H1 (cell line): ENCODE measurements around the gene PHC2. TPM values are rescaled to one million over a fixed set of nuclear protein-coding genes. Genes with fewer than 3 reads are reported as not detected.

Source experiments
- BACH1 ChIP-seq: IDR thresholded peaks from 2 replicates; pipeline ENCODE4 v1.6.1; 2012; ENCODE audit warnings: low read length, improper control_type of control experiment
- CBX5 ChIP-seq: fragments of 300-800, 300-1000 bp; sonication (generic); IDR thresholded peaks from 2 replicates; pipeline ENCODE4 v1.7.1; 2016; ENCODE audit warnings: antibody characterized with exemption, low read length, low read depth
- CHD1 ChIP-seq: IDR thresholded peaks from 2 replicates; pipeline ENCODE4 v1.6.1; 2012; ENCODE audit warnings: low read depth, low read length, improper control_type of control experiment
- CREB1 ChIP-seq: IDR thresholded peaks from 2 replicates; pipeline ENCODE4 v1.6.1; 2012; ENCODE audit warnings: inconsistent platforms
- CTCF ChIP-seq, 3 experiments: IDR thresholded peaks; 1 replicate in 2 of 3; 2 replicates in 1 of 3; pipeline versions ENCODE4 v1.5.1 to v1.6.1; 2011; ENCODE audit warnings: low read length in 3 of 3, mild to moderate bottlenecking in 3 of 3, inconsistent platforms in 2 of 3, low read depth in 1 of 3, moderate library complexity in 1 of 3; ENCODE audit not compliant: insufficient read depth in 1 of 3; ENCODE audit errors: control extremely low read depth in 1 of 3
- EP300 ChIP-seq, 2 experiments: IDR thresholded peaks; 1 replicate in 1 of 2; 2 replicates in 1 of 2; pipeline ENCODE4 v1.6.1; 2011 to 2012; ENCODE audit warnings: low read depth in 2 of 2, low read length in 2 of 2, mild to moderate bottlenecking in 2 of 2, borderline replicate concordance in 1 of 2, inconsistent platforms in 1 of 2, moderate library complexity in 1 of 2
- GTF2F1 ChIP-seq: IDR thresholded peaks from 2 replicates; pipeline ENCODE4 v1.6.1; 2012; ENCODE audit warnings: low read depth, low read length, improper control_type of control experiment, borderline replicate concordance
- HDAC2 ChIP-seq, 2 experiments: fragments of 300-600 bp in 1 of 2; sonication (generic) in 1 of 2; IDR thresholded peaks; 2 replicates each; pipeline ENCODE4 v1.6.1; 2011 to 2012; ENCODE audit warnings: low read depth in 2 of 2, low read length in 2 of 2, mild to moderate bottlenecking in 2 of 2, moderate library complexity in 2 of 2, borderline replicate concordance in 1 of 2, inconsistent platforms in 1 of 2
- JUN ChIP-seq: IDR thresholded peaks from 2 replicates; pipeline ENCODE4 v1.6.1; 2011; ENCODE audit warnings: low read depth, mild to moderate bottlenecking, improper control_type of control experiment, low read length
- KDM4A ChIP-seq: IDR thresholded peaks from one replicate; pipeline ENCODE4 v1.7.1; 2012; ENCODE audit warnings: low read depth, mild to moderate bottlenecking, moderate library complexity, low read length, inconsistent platforms; ENCODE audit not compliant: severe bottlenecking
- KDM5A ChIP-seq: fragments of 200-600 bp; IDR thresholded peaks from 2 replicates; pipeline ENCODE4 v1.7.1; 2012; ENCODE audit warnings: mild to moderate bottlenecking, low read length, inconsistent platforms, mixed read lengths
- MAX ChIP-seq: IDR thresholded peaks from 2 replicates; pipeline ENCODE4 v1.6.1; 2012; ENCODE audit warnings: inconsistent platforms
- NANOG ChIP-seq: IDR thresholded peaks from 2 replicates; pipeline ENCODE4 v1.6.1; 2011; ENCODE audit warnings: low read length, low read depth, mild to moderate bottlenecking, inconsistent platforms; ENCODE audit not compliant: insufficient read depth, poor library complexity, severe bottlenecking
- POU5F1 ChIP-seq: IDR thresholded peaks from 2 replicates; pipeline ENCODE4 v1.6.1; 2011; ENCODE audit warnings: low read depth, mild to moderate bottlenecking, low read length, moderate library complexity
- RXRA ChIP-seq: IDR thresholded peaks from 2 replicates; pipeline ENCODE4 v1.6.1; 2011; ENCODE audit warnings: low read depth, mild to moderate bottlenecking, low read length, moderate library complexity; ENCODE audit not compliant: insufficient read depth
- SP1 ChIP-seq: IDR thresholded peaks from 2 replicates; pipeline ENCODE4 v1.6.1; 2011; ENCODE audit warnings: low read depth, low read length
- SP4 ChIP-seq: IDR thresholded peaks from 2 replicates; pipeline ENCODE4 v1.6.1; 2012; ENCODE audit warnings: low read length, inconsistent platforms
- TBP ChIP-seq: IDR thresholded peaks from 2 replicates; pipeline ENCODE4 v1.6.1; 2011; ENCODE audit warnings: low read depth, low read length, improper control_type of control experiment
- USF2 ChIP-seq: IDR thresholded peaks from 2 replicates; pipeline ENCODE4 v1.6.1; 2011; ENCODE audit warnings: low read length, improper control_type of control experiment
- YY1 ChIP-seq: IDR thresholded peaks from 2 replicates; pipeline ENCODE4 v1.6.1; 2011; ENCODE audit warnings: low read depth, mild to moderate bottlenecking, low read length
- polyA plus RNA-seq, 7 experiments: library from polyadenylated mRNA; depleted of rRNA in 3 of 7; stranded (reverse) in 5 of 7; unstranded in 2 of 7; fragments of >200 nt in 5 of 7; fragments of 200-250 nt in 2 of 7; gene quantifications; 1 replicate in 5 of 7; 2 replicates in 1 of 7; 4 replicates in 1 of 7; pipeline versions ENCODE4 v1.2.1 to v1.2.3, GENCODE V29; 2011 to 2013; ENCODE audit warnings: missing spikeins in 2 of 7, mixed read lengths in 2 of 7
- total RNA-seq: library from RNA; stranded (reverse); fragmentation: NEBNext Ultra II Directional; extraction: Animal tissue kit (Norgen Biotek cat#: 25700); gene quantifications from 2 replicates; pipeline ENCODE4 v1.2.1, GENCODE V29; 2021

The PHC2 gene
- total and polyA plus RNA-seq, 2 of the 8 experiments (the other 6 are each of a cell fraction or from before 2014, with no cell fraction given): 5.6 to 14.2 TPM

- TF ChIP-seq RXRA (no peak), TBP (no peak), POU5F1 (no peak), USF2 (peak; percentile 95), JUN (no peak), MAX (peak; percentile 93), CTCF (IDR thresholded peaks at IDR 0.05; ENCODE audit: control extremely low read depth in 1 of 3, insufficient read depth in 1 of 3, low read depth in 1 of 3, low read length in 3 of 3) (peak in 1 of 3 experiments; percentile 12; a peak in 2 of 4 replicates), YY1 (no peak), KDM5A (no peak), BACH1 (no peak; the same call in 1 of the 2 replicates), SP4 (no peak), EP300 (IDR thresholded peaks at IDR 0.05; ENCODE audit: borderline replicate concordance in 1 of 2, low read depth in 2 of 2, low read length in 2 of 2) (peak in 1 of 2 experiments; percentile 17; a peak in 1 of 3 replicates), GTF2F1 (no peak), CBX5 (no peak), CHD1 (no peak), CREB1 (no peak), KDM4A (peak; percentile 38), SP1 (no peak), HDAC2 (IDR thresholded peaks at IDR 0.05; ENCODE audit: borderline replicate concordance in 1 of 2, low read depth in 2 of 2, low read length in 2 of 2) (peak in 1 of 2 experiments; percentile 57; a peak in 1 of 4 replicates), NANOG (no peak)
Measured at GRCh38 chr1:33430692-33431593, at the start of gene PHC2 (continued).
